Measurements from ENCODE around the gene BRD3. TPM values are rescaled to one million over a fixed set of nuclear protein-coding genes. Genes with fewer than 3 reads are reported as not detected.

The BRD3 gene
- total and polyA plus RNA-seq, 2 of the 8 experiments (the other 6 are each of a cell fraction or from before 2014, with no cell fraction given): 31.0 to 82.7 TPM

DNA sequence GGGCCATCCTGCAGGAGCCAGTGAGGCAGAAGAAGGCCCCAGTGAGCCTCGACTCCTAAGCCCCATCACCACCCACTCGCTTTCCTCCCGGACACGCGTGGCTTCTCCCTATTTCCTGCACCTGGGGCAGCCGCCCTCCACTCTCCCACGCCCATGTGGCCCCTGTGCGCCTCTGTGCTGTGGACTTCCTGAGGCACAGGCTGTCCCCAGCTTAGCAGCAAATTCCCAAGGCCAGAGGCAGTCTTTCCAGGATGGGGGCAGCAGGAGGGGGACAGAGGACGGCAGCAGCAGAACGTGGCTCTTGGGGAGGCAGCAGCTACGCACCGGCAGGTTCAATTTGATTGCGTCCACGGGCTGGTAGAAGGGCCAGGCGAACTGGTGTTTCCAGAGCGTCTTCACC is 14.9 kb downstream of the BRD3 start (continued):
- TF ChIP-seq, protein P1, sequence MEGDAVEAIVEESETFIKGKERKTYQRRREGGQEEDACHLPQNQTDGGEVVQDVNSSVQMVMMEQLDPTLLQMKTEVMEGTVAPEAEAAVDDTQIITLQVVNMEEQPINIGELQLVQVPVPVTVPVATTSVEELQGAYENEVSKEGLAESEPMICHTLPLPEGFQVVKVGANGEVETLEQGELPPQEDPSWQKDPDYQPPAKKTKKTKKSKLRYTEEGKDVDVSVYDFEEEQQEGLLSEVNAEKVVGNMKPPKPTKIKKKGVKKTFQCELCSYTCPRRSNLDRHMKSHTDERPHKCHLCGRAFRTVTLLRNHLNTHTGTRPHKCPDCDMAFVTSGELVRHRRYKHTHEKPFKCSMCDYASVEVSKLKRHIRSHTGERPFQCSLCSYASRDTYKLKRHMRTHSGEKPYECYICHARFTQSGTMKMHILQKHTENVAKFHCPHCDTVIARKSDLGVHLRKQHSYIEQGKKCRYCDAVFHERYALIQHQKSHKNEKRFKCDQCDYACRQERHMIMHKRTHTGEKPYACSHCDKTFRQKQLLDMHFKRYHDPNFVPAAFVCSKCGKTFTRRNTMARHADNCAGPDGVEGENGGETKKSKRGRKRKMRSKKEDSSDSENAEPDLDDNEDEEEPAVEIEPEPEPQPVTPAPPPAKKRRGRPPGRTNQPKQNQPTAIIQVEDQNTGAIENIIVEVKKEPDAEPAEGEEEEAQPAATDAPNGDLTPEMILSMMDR (IDR thresholded peaks at IDR 0.05; ENCODE audit: control extremely low read depth in 1 of 3, insufficient read depth in 1 of 3, low read depth in 1 of 3, low read length in 3 of 3): no peak
- TF ChIP-seq SP4 (IDR thresholded peaks at IDR 0.05; ENCODE audit: low read length): no peak
- TF ChIP-seq, protein P2, sequence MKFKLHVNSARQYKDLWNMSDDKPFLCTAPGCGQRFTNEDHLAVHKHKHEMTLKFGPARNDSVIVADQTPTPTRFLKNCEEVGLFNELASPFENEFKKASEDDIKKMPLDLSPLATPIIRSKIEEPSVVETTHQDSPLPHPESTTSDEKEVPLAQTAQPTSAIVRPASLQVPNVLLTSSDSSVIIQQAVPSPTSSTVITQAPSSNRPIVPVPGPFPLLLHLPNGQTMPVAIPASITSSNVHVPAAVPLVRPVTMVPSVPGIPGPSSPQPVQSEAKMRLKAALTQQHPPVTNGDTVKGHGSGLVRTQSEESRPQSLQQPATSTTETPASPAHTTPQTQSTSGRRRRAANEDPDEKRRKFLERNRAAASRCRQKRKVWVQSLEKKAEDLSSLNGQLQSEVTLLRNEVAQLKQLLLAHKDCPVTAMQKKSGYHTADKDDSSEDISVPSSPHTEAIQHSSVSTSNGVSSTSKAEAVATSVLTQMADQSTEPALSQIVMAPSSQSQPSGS (IDR thresholded peaks at IDR 0.05; ENCODE audit: low read length): no peak
